CD4-positive, alpha-beta memory T cell (primary cell): ENCODE data around the gene KIF26B. TPM values are rescaled to one million over a fixed set of nuclear protein-coding genes. Genes with fewer than 3 reads are reported as not detected.

Experiments used
- CTCF ChIA-PET: fragments of 350-600 bp; sonication (Branson Sonifier 250); formaldehyde crosslinking; loops from one replicate; lab custom pipeline; 2021; ENCODE audit warnings: inconsistent platforms; ENCODE audit not compliant: partially characterized antibody; lab: Charles Lee
- POLR2A ChIA-PET: fragments of 350-600 bp; sonication (Branson Sonifier 250); formaldehyde crosslinking; loops from one replicate; lab custom pipeline; 2021; ENCODE audit not compliant: partially characterized antibody; lab: Charles Lee
- DNase-seq, 5 donors: peaks; one replicate each; pipeline versions ENCODE4 v3.0.0 to v3.0.0-alpha.2; 2020 to 2022; ENCODE audit warnings: mixed read lengths in 1 of 5
- H3K27ac ChIP-seq: one replicate; pipeline ENCODE4 v1.7.0; 2013; ENCODE audit warnings: low read depth, low read length
- H3K27me3 ChIP-seq: 2 replicates; pipeline ENCODE4 v1.7.0; 2013; ENCODE audit warnings: mild to moderate bottlenecking, low read length, moderate library complexity; ENCODE audit not compliant: insufficient read depth
- H3K36me3 ChIP-seq: 2 replicates; pipeline ENCODE4 v1.7.0; 2013; ENCODE audit warnings: mild to moderate bottlenecking, low read length, moderate library complexity; ENCODE audit not compliant: insufficient read depth
- H3K4me1 ChIP-seq: 2 replicates; pipeline ENCODE4 v1.7.0; 2013; ENCODE audit warnings: mild to moderate bottlenecking, low read length, moderate library complexity; ENCODE audit not compliant: insufficient read depth
- H3K4me3 ChIP-seq, 2 donors: one replicate each; pipeline ENCODE4 v1.7.0; 2013; ENCODE audit warnings: low read length in 2 of 2, mild to moderate bottlenecking in 1 of 2
- H3K9me3 ChIP-seq, 2 donors: one replicate each; pipeline ENCODE4 v1.7.0; 2013; ENCODE audit warnings: low read length in 2 of 2, control low read depth in 1 of 2; ENCODE audit not compliant: control insufficient read depth in 1 of 2
- H3K27ac Mint-ChIP-seq, 7 donors: one replicate each; pipeline ENCODE4 v1.8.0; 2020 to 2021; ENCODE audit warnings: mixed read lengths in 7 of 7, mild to moderate bottlenecking in 6 of 7, inconsistent platforms in 3 of 7, moderate library complexity in 3 of 7
- H3K27me3 Mint-ChIP-seq, 2 donors: one replicate each; pipeline ENCODE4 v1.8.0; 2020 to 2021; ENCODE audit warnings: mixed read lengths in 2 of 2
- H3K36me3 Mint-ChIP-seq, 2 donors: one replicate each; pipeline ENCODE4 v1.8.0; 2020 to 2021; ENCODE audit warnings: mixed read lengths in 2 of 2, inconsistent platforms in 1 of 2, mild to moderate bottlenecking in 1 of 2
- H3K4me1 Mint-ChIP-seq, 4 donors: one replicate each; pipeline ENCODE4 v1.8.0; 2020 to 2021; ENCODE audit warnings: mixed read lengths in 4 of 4, mild to moderate bottlenecking in 1 of 4
- H3K4me3 Mint-ChIP-seq, 8 donors: one replicate each; pipeline ENCODE4 v1.8.0; 2020 to 2021; ENCODE audit warnings: mixed read lengths in 8 of 8, mild to moderate bottlenecking in 7 of 8, moderate library complexity in 6 of 8, inconsistent platforms in 3 of 8
- H3K9me3 Mint-ChIP-seq, 8 donors: one replicate each; pipeline ENCODE4 v1.8.0; 2020 to 2021; ENCODE audit warnings: mixed read lengths in 8 of 8, mild to moderate bottlenecking in 5 of 8, inconsistent platforms in 3 of 8, moderate library complexity in 1 of 8
- intact Hi-C: fragments of 100-400 bp; cut with micrococcal nuclease; formaldehyde crosslinking; loops from one replicate; pipeline ENCODE4 v1.15.1; 2023
- polyA plus RNA-seq, 2 donors: library from polyadenylated mRNA; unstranded; fragments of 300-500 nt; fragmentation: Illumina TruSeq; gene quantifications; one replicate each; pipeline ENCODE4 v1.2.3, GENCODE V29; 2021
- total RNA-seq, 2 experiments: library from RNA; stranded (reverse); gene quantifications; one replicate each; pipeline ENCODE4 v1.2.3, GENCODE V29; 2021

The KIF26B gene
- total and polyA plus RNA-seq, 4 experiments from 2014 or later: 0.10 TPM; not detected in 3

DNA sequence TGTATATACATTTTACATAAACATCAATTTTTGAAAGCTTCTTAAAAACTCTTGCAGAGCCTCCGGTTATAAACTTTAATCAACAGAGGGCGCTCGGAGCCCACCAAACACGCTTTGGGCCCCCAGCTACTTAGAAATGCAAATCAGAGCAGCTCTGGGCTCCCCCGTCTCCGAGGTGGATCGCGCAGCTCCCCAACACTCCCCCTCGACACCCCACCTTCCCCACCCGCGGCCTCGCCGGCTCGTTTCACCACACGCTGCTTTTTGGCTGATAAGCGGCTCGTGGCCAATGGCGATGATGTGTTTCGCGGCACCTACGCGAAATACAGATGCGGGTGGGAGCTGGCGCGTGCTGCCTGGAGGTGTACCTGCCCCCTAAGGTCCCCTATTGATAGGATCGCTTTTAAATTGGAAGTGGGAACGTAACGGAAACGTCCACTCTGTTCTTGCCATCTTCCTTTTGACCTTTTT is 1.7 kb upstream of the KIF26B start:
- no peaks in the 10 kb centered on the region for H3K9me3 ChIP-seq
- Mint-ChIP-seq H3K36me3 (peaks cover 0 to 3% of the 10 kb centered on the region in 2 donors), H3K4me3 (peak overlapping the region; percentile 83 to 97 (median 87)), H3K4me1 (peaks cover 15 to 35% (median 25%) of the 10 kb centered on the region in 4 donors), H3K27ac (peak overlapping the region in 2 of 7 donors; percentile 10 to 59), H3K9me3 (peaks cover 0 to 4% (median 0%) of the 10 kb centered on the region in 8 donors), H3K27me3 (peaks cover 46 to 56% of the 10 kb centered on the region in 2 donors)
- H3K4me1 ChIP-seq: peaks cover 35% of the 10 kb centered on the region
- CTCF ChIA-PET: interaction anchor here (0.6 to 2.6 kb wide), 17 partner anchors 8 to 1339 kb away, joined by 3 to 17 read pairs (median 4); no protein-coding TSS in a partner anchor
- peak; percentile 50 to 63 (median 60) for DNase-seq
- no peak overlapping the region for H3K27ac ChIP-seq
- no peaks in the 10 kb centered on the region for H3K36me3 ChIP-seq
- intact Hi-C loops: loop anchor here (2.0 to 10.0 kb wide), 4 partner anchors 732 to 1602 kb away; no protein-coding TSS in a partner anchor
- H3K27me3 ChIP-seq: peaks cover 25% of the 10 kb centered on the region
- POLR2A ChIA-PET: no interaction called here
- peak overlapping the region; percentile 59 to 61 for H3K4me3 ChIP-seq

GRCh38 chr1:245153552-245154428 is 995 bp upstream of the KIF26B start:
- Mint-ChIP-seq H3K4me1 (peaks cover 15 to 35% (median 25%) of the 10 kb centered on the region in 4 donors), H3K27me3 (peaks cover 49 to 59% of the 10 kb centered on the region in 2 donors), H3K9me3 (peaks cover 0 to 5% (median 3%) of the 10 kb centered on the region in 8 donors), H3K36me3 (peaks cover 0 to 3% of the 10 kb centered on the region in 2 donors), H3K4me3 (peak overlapping the region; percentile 83 to 97 (median 87)), H3K27ac (no peak overlapping the region)
- intact Hi-C loops: loop anchor here (2.0 to 10.0 kb wide), 4 partner anchors 731 to 1601 kb away; no protein-coding TSS in a partner anchor
- Histone ChIP-seq H3K4me3 (peak overlapping the region; percentile 59 to 61), H3K4me1 (peaks cover 35% of the 10 kb centered on the region), H3K9me3 (no peaks in the 10 kb centered on the region), H3K27me3 (peaks cover 28% of the 10 kb centered on the region), H3K27ac (no peak overlapping the region), H3K36me3 (no peaks in the 10 kb centered on the region)
- DNase-seq: peak in 2 of 5 donors; percentile 12 to 16
- CTCF ChIA-PET: interaction anchor here (0.7 to 2.6 kb wide), 16 partner anchors 9 to 1338 kb away, joined by 3 to 17 read pairs (median 4); no protein-coding TSS in a partner anchor
- POLR2A ChIA-PET: no interaction called here

GRCh38 chr1:245155272-245156040 is 671 bp downstream of the KIF26B start:
- peak in 2 of 5 donors; percentile 0 to 9 for DNase-seq
- peaks cover 0 to 11% (median 8%) of the 10 kb centered on the region in 8 donors for H3K9me3 Mint-ChIP-seq

GRCh38 chr1:245156041-245156735 is 1.4 kb downstream of the KIF26B start:
- Histone ChIP-seq H3K36me3 (no peaks in the 10 kb centered on the region), H3K4me1 (peaks cover 35% of the 10 kb centered on the region), H3K4me3 (peak overlapping the region in 1 of 2 donors; percentile 58), H3K27ac (no peak overlapping the region), H3K9me3 (no peaks in the 10 kb centered on the region), H3K27me3 (peaks cover 28% of the 10 kb centered on the region)
- peaks cover 0 to 3% of the 10 kb centered on the region in 2 donors for H3K36me3 Mint-ChIP-seq
- POLR2A ChIA-PET: no interaction called here
- H3K4me1 Mint-ChIP-seq: peaks cover 15 to 35% (median 25%) of the 10 kb centered on the region in 4 donors
- H3K27me3 Mint-ChIP-seq: peaks cover 48 to 55% of the 10 kb centered on the region in 2 donors
- intact Hi-C loops: loop anchor here (5.0 to 10.0 kb wide), 3 partner anchors 729 to 1599 kb away; no protein-coding TSS in a partner anchor
- H3K27ac Mint-ChIP-seq: no peak overlapping the region
- CTCF ChIA-PET: interaction anchor here (0.8 to 1.6 kb wide), 6 partner anchors 11 to 963 kb away, joined by 3 to 5 read pairs (median 3); no protein-coding TSS in a partner anchor
- DNase-seq: peak; percentile 59 to 68 (median 67)
- peak overlapping the region; percentile 69 to 90 (median 80) for H3K4me3 Mint-ChIP-seq
- peaks cover 0 to 11% (median 9%) of the 10 kb centered on the region in 8 donors for H3K9me3 Mint-ChIP-seq

More at GRCh38 chr1:245155272-245156040, 671 bp downstream of the KIF26B start:
- H3K27me3 Mint-ChIP-seq: peaks cover 52 to 60% of the 10 kb centered on the region in 2 donors
- H3K9me3 ChIP-seq: no peaks in the 10 kb centered on the region
- H3K27ac ChIP-seq: no peak overlapping the region
- peak overlapping the region in 1 of 2 donors; percentile 58 for H3K4me3 ChIP-seq
- peaks cover 28% of the 10 kb centered on the region for H3K27me3 ChIP-seq
- intact Hi-C loops: loop anchor here (5.0 to 10.0 kb wide), 3 partner anchors 729 to 1599 kb away; no protein-coding TSS in a partner anchor
- peaks cover 0 to 3% of the 10 kb centered on the region in 2 donors for H3K36me3 Mint-ChIP-seq
- H3K4me1 ChIP-seq: peaks cover 35% of the 10 kb centered on the region
- peak overlapping the region; percentile 75 to 90 (median 82) for H3K4me3 Mint-ChIP-seq
- peaks cover 15 to 35% (median 25%) of the 10 kb centered on the region in 4 donors for H3K4me1 Mint-ChIP-seq
- H3K27ac Mint-ChIP-seq: no peak overlapping the region
- POLR2A ChIA-PET: no interaction called here
- CTCF ChIA-PET: interaction anchor here (0.9 to 1.6 kb wide), 6 partner anchors 12 to 964 kb away, joined by 3 to 5 read pairs (median 3); no protein-coding TSS in a partner anchor
- H3K36me3 ChIP-seq: no peaks in the 10 kb centered on the region

DNA sequence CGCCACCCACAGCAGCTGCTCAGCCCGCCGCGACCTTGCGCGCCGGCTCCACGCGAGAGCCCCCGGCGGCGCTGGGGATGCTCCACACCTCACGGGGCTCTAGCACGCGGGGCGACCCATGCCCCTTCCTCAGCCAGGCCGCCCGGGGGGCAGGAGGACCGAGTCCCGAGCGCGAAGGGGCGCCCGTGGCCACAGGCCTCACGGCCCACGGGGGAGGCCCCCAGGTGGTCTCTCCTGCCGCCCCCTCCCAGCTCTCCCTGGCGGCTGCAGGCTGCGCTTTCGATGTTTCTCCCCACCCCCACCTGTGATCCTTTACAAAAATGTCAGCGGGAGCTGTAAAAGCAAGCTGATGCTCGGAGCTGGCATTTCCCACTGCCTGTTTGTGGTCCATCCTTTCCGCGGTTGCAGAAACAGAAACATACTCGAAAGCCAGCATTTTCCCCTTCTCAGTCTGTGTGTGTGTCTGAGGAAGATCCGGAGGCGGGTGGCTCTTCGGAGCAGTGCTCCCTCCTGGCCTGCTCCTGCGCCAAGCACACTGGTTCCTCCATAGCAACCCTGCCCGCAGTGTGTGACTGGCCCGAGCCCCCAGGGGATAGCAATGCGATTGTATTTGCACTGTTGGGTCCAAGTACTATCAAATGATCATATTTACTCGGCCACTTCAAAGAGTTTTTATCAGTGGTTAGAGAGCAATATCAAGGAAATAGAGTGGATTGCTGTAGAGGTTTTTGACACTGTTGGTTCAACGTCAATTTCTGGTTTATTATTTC is 2.1 kb downstream of the KIF26B start:
- Mint-ChIP-seq H3K9me3 (peaks cover 0 to 11% (median 10%) of the 10 kb centered on the region in 8 donors), H3K4me3 (peak overlapping the region; percentile 68 to 86 (median 77)), H3K36me3 (peaks cover 0 to 3% of the 10 kb centered on the region in 2 donors), H3K27me3 (peaks cover 44 to 53% of the 10 kb centered on the region in 2 donors), H3K27ac (peak overlapping the region in 2 of 7 donors; percentile 64 to 70), H3K4me1 (peaks cover 15 to 35% (median 25%) of the 10 kb centered on the region in 4 donors)
- intact Hi-C loops: loop anchor here (5.0 to 10.0 kb wide), 3 partner anchors 728 to 1598 kb away; no protein-coding TSS in a partner anchor
- POLR2A ChIA-PET: no interaction called here
- no peak overlapping the region for H3K27ac ChIP-seq
- peak overlapping the region; percentile 17 to 36 for H3K4me3 ChIP-seq
- CTCF ChIA-PET: interaction anchor here (0.8 to 1.6 kb wide), 5 partner anchors 10 to 854 kb away, joined by 3 to 5 read pairs (median 3); no protein-coding TSS in a partner anchor
- H3K36me3 ChIP-seq: no peaks in the 10 kb centered on the region
- H3K9me3 ChIP-seq: no peaks in the 10 kb centered on the region
- peaks cover 35% of the 10 kb centered on the region for H3K4me1 ChIP-seq
- DNase-seq: no peak
- H3K27me3 ChIP-seq: peaks cover 28% of the 10 kb centered on the region
